ENCODE data around the gene ADGRD2. TPM values are rescaled to one million over a fixed set of nuclear protein-coding genes. Genes with fewer than 3 reads are reported as not detected.

The ADGRD2 gene
- total and polyA plus RNA-seq, 7 experiments from 2014 or later, result not detected

DNA sequence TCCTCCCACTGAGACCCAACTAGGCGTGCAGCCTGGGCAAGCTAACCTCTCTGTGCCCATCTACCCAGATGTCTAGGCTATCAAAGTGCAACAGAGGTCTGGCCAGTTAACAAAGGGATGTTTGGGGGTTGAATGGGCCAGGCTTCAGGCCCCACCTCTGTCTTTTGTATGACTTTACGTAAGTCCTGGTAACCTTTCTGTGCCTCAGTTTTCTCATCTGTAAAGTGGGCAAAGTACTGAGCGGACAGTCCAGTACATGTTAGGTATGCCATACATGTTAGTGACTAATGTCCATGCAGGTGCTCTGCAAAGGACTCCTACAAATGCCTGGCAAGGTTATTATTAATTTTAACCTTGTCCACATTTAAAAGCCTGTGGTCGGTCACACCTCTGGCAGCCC is 43.0 kb downstream of the ADGRD2 start:
- peaks cover 4 to 34% (median 26%) of the 10 kb centered on the region in 7 donors for H3K4me1 Mint-ChIP-seq
- peak overlapping the region in 1 of 9 donors; percentile 46 for H3K27ac Mint-ChIP-seq
- DNase-seq (no peak), ATAC-seq (no peak)
- H3K36me3 ChIP-seq (ENCODE audit: control insufficient read depth in 2 of 3, insufficient read depth in 3 of 3, low read length in 3 of 3), result no peaks in the 10 kb centered on the region
- ChIA-PET POLR2A (no interaction called here), CTCF (no interaction called here)
- no peaks in the 10 kb centered on the region for H3K9me3 Mint-ChIP-seq
- no peak overlapping the region for H3K4me3 Mint-ChIP-seq
- no peaks in the 10 kb centered on the region for H3K27me3 Mint-ChIP-seq
- no peaks in the 10 kb centered on the region for H3K9me3 ChIP-seq (ENCODE audit: control insufficient read depth in 2 of 3, low read length in 3 of 3)
- no peaks in the 10 kb centered on the region for H3K36me3 Mint-ChIP-seq
- peaks cover 0 to 17% of the 10 kb centered on the region in 2 donors for H3K4me1 ChIP-seq (ENCODE audit: control insufficient read depth in 2 of 2, insufficient read depth in 2 of 2, low read length in 2 of 2)
- H3K27me3 ChIP-seq (ENCODE audit: control insufficient read depth in 2 of 2, insufficient read depth in 2 of 2, low read length in 2 of 2), result no peaks in the 10 kb centered on the region
- H3K27ac ChIP-seq (ENCODE audit: low read depth, low read length), result no peak overlapping the region
- intact Hi-C loops (cut with micrococcal nuclease), result no loop called here
- no peak overlapping the region for H3K4me3 ChIP-seq (ENCODE audit: low read length)

GRCh38 chr9:124493794-124494479 is 43.7 kb downstream of the ADGRD2 start:
- Mint-ChIP-seq H3K4me3 (peak overlapping the region in 2 of 10 donors; percentile 30 to 33), H3K36me3 (no peaks in the 10 kb centered on the region), H3K4me1 (peaks cover 4 to 34% (median 26%) of the 10 kb centered on the region in 7 donors), H3K27me3 (no peaks in the 10 kb centered on the region), H3K9me3 (no peaks in the 10 kb centered on the region), H3K27ac (peak overlapping the region in 6 of 9 donors; percentile 39 to 63 (median 52))
- no peaks in the 10 kb centered on the region for H3K36me3 ChIP-seq (ENCODE audit: control insufficient read depth in 2 of 3, insufficient read depth in 3 of 3, low read length in 3 of 3)
- no peaks in the 10 kb centered on the region for H3K27me3 ChIP-seq (ENCODE audit: control insufficient read depth in 2 of 2, insufficient read depth in 2 of 2, low read length in 2 of 2)
- ATAC-seq (no peak), DNase-seq (no peak)
- H3K9me3 ChIP-seq (ENCODE audit: control insufficient read depth in 2 of 3, low read length in 3 of 3), result no peaks in the 10 kb centered on the region
- intact Hi-C loops (cut with micrococcal nuclease), result no loop called here
- ChIA-PET POLR2A (no interaction called here), CTCF (no interaction called here)
- H3K4me1 ChIP-seq (ENCODE audit: control insufficient read depth in 2 of 2, insufficient read depth in 2 of 2, low read length in 2 of 2), result peaks cover 0 to 17% of the 10 kb centered on the region in 2 donors
- H3K27ac ChIP-seq (ENCODE audit: low read depth, low read length), result no peak overlapping the region
- H3K4me3 ChIP-seq (ENCODE audit: low read length), result no peak overlapping the region

- no peaks in the 10 kb centered on the region for H3K9me3 ChIP-seq (ENCODE audit: control insufficient read depth in 2 of 3, low read length in 3 of 3)
- H3K27me3 Mint-ChIP-seq, result peaks cover 0 to 5% (median 0%) of the 10 kb centered on the region in 5 donors
- no peaks in the 10 kb centered on the region for H3K27me3 ChIP-seq (ENCODE audit: control insufficient read depth in 2 of 2, insufficient read depth in 2 of 2, low read length in 2 of 2)
- CTCF ChIA-PET, result no interaction called here
- peaks cover 0 to 2% (median 0%) of the 10 kb centered on the region in 11 donors for H3K9me3 Mint-ChIP-seq
- DNase-seq, result peak in 2 of 9 donors; percentile 5 to 11
- peak overlapping the region; percentile 54 to 97 (median 87) for H3K27ac Mint-ChIP-seq
- H3K4me3 Mint-ChIP-seq, result peak overlapping the region; percentile 39 to 86 (median 72)
- POLR2A ChIA-PET, result no interaction called here
- peaks cover 4 to 34% (median 30%) of the 10 kb centered on the region in 7 donors for H3K4me1 Mint-ChIP-seq
- peaks cover 0 to 17% of the 10 kb centered on the region in 2 donors for H3K4me1 ChIP-seq (ENCODE audit: control insufficient read depth in 2 of 2, insufficient read depth in 2 of 2, low read length in 2 of 2)
- H3K36me3 Mint-ChIP-seq, result no peaks in the 10 kb centered on the region
- peak overlapping the region; percentile 19 for H3K27ac ChIP-seq (ENCODE audit: low read depth, low read length)
- intact Hi-C loops (cut with micrococcal nuclease), result no loop called here
- H3K4me3 ChIP-seq (ENCODE audit: low read length), result no peak overlapping the region
- H3K36me3 ChIP-seq (ENCODE audit: control insufficient read depth in 2 of 3, insufficient read depth in 3 of 3, low read length in 3 of 3), result no peaks in the 10 kb centered on the region
- no peak for ATAC-seq
These were observed 45.1 kb downstream of the ADGRD2 start for GRCh38 chr9:124495126-124496074.

- H3K9me3 ChIP-seq (ENCODE audit: control insufficient read depth in 2 of 3, low read length in 3 of 3), result no peaks in the 10 kb centered on the region
- no peaks in the 10 kb centered on the region for H3K36me3 ChIP-seq (ENCODE audit: control insufficient read depth in 2 of 3, insufficient read depth in 3 of 3, low read length in 3 of 3)
- no peak overlapping the region for H3K4me3 ChIP-seq (ENCODE audit: low read length)
- Mint-ChIP-seq H3K36me3 (no peaks in the 10 kb centered on the region), H3K27me3 (peaks cover 0 to 11% (median 0%) of the 10 kb centered on the region in 5 donors), H3K27ac (peak overlapping the region; percentile 54 to 97 (median 87)), H3K4me3 (peak overlapping the region; percentile 39 to 86 (median 72)), H3K4me1 (peaks cover 4 to 34% (median 30%) of the 10 kb centered on the region in 7 donors), H3K9me3 (peaks cover 0 to 2% (median 0%) of the 10 kb centered on the region in 11 donors)
- H3K4me1 ChIP-seq (ENCODE audit: control insufficient read depth in 2 of 2, insufficient read depth in 2 of 2, low read length in 2 of 2), result peaks cover 0 to 17% of the 10 kb centered on the region in 2 donors
- ChIA-PET CTCF (no interaction called here), POLR2A (no interaction called here)
- intact Hi-C loops (cut with micrococcal nuclease), result no loop called here
- peak overlapping the region; percentile 19 for H3K27ac ChIP-seq (ENCODE audit: low read depth, low read length)
- H3K27me3 ChIP-seq (ENCODE audit: control insufficient read depth in 2 of 2, insufficient read depth in 2 of 2, low read length in 2 of 2), result no peaks in the 10 kb centered on the region
- DNase-seq (peak in 1 of 9 donors; percentile 26), ATAC-seq (no peak)
These were observed 45.8 kb downstream of the ADGRD2 start for GRCh38 chr9:124496075-124496449.

DNA sequence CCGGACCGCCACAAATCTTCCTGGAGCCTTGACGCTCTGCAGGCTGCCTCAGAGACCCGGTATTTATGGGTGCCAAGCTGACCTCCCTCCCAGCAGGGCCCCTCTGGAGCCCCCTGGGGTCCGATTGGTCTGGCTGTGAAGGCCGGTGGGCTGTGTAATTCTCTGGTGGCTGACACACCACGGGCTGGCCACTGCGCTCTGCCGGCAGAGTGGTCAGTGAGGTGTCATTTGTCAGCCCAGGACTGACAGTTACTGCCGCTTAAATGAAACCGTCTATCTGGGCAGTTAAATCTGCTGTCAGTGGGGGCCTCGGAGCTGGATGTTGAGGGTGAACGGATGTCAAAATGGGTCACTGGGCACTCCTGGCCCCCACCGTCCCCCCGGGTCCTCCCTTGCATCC is 46.2 kb downstream of the ADGRD2 start:
- no peaks in the 10 kb centered on the region for H3K27me3 ChIP-seq (ENCODE audit: control insufficient read depth in 2 of 2, insufficient read depth in 2 of 2, low read length in 2 of 2)
- ChIA-PET POLR2A (no interaction called here), CTCF (no interaction called here)
- DNase-seq, result no peak
- no peak overlapping the region for H3K27ac ChIP-seq (ENCODE audit: low read depth, low read length)
- H3K27ac Mint-ChIP-seq, result peak overlapping the region in 7 of 9 donors; percentile 56 to 97 (median 89)
- no peaks in the 10 kb centered on the region for H3K36me3 Mint-ChIP-seq
- H3K9me3 ChIP-seq (ENCODE audit: control insufficient read depth in 2 of 3, low read length in 3 of 3), result no peaks in the 10 kb centered on the region
- peak overlapping the region in 7 of 10 donors; percentile 63 to 86 (median 73) for H3K4me3 Mint-ChIP-seq
- intact Hi-C loops (cut with micrococcal nuclease), result no loop called here
- H3K4me1 ChIP-seq (ENCODE audit: control insufficient read depth in 2 of 2, insufficient read depth in 2 of 2, low read length in 2 of 2), result peaks cover 0 to 17% of the 10 kb centered on the region in 2 donors
- peaks cover 0 to 11% (median 0%) of the 10 kb centered on the region in 5 donors for H3K27me3 Mint-ChIP-seq
- ATAC-seq, result no peak
- H3K9me3 Mint-ChIP-seq, result peaks cover 0 to 2% (median 0%) of the 10 kb centered on the region in 11 donors
- H3K36me3 ChIP-seq (ENCODE audit: control insufficient read depth in 2 of 3, insufficient read depth in 3 of 3, low read length in 3 of 3), result no peaks in the 10 kb centered on the region
- H3K4me1 Mint-ChIP-seq, result peaks cover 4 to 34% (median 30%) of the 10 kb centered on the region in 7 donors
- no peak overlapping the region for H3K4me3 ChIP-seq (ENCODE audit: low read length)

DNA sequence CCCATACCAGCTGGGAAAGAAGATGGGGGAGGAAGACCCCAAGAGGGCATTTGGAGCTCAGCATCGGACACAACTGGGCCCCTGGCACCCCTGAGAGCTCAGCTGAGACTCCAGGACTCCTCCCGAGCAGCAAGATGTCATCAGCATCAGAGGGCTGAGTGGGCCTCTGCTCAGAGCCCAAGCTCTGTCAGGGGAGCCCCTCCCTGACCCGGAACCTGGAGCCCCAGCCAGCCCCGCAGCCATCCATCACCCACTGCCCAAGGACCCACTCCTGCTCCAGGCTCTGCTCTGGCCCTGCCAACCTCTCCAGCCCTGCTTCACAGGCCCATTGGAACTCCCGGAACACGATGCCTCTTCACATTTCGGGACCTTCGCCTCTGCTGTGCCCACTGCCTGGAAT is 47.2 kb downstream of the ADGRD2 start:
- Histone ChIP-seq H3K27ac (ENCODE audit: low read depth, low read length) (no peak overlapping the region), H3K9me3 (ENCODE audit: control insufficient read depth in 2 of 3, low read length in 3 of 3) (no peaks in the 10 kb centered on the region), H3K27me3 (ENCODE audit: control insufficient read depth in 2 of 2, insufficient read depth in 2 of 2, low read length in 2 of 2) (no peaks in the 10 kb centered on the region), H3K4me3 (ENCODE audit: low read length) (no peak overlapping the region), H3K36me3 (ENCODE audit: control insufficient read depth in 2 of 3, insufficient read depth in 3 of 3, low read length in 3 of 3) (no peaks in the 10 kb centered on the region), H3K4me1 (ENCODE audit: control insufficient read depth in 2 of 2, insufficient read depth in 2 of 2, low read length in 2 of 2) (peaks cover 0 to 17% of the 10 kb centered on the region in 2 donors)
- H3K9me3 Mint-ChIP-seq, result peaks cover 0 to 2% (median 0%) of the 10 kb centered on the region in 11 donors
- ChIA-PET POLR2A (no interaction called here), CTCF (no interaction called here)
- peaks cover 0 to 20% (median 8%) of the 10 kb centered on the region in 5 donors for H3K27me3 Mint-ChIP-seq
- H3K36me3 Mint-ChIP-seq, result no peaks in the 10 kb centered on the region
- H3K4me3 Mint-ChIP-seq, result peak overlapping the region in 2 of 10 donors; percentile 14 to 68
- DNase-seq (no peak), ATAC-seq (no peak)
- H3K27ac Mint-ChIP-seq, result peak overlapping the region in 3 of 9 donors; percentile 38 to 65 (median 48)
- peaks cover 4 to 34% (median 30%) of the 10 kb centered on the region in 7 donors for H3K4me1 Mint-ChIP-seq
- intact Hi-C loops (cut with micrococcal nuclease), result no loop called here

Measured in naive thymus-derived CD4-positive, alpha-beta T cell (primary cell).